Hepatocyte (in vitro differentiated cells): ENCODE data around the gene SREK1. TPM values are rescaled to one million over a fixed set of nuclear protein-coding genes. Genes with fewer than 3 reads are reported as not detected.

ENCODE experiments used
- DNase-seq: peaks from one replicate; pipeline ENCODE4 v3.0.0-alpha.2; 2016; ENCODE audit warnings: low spot score
- H2AFZ ChIP-seq: fragments of 200-600 bp; sonication (generic); 2 replicates; pipeline ENCODE4 v1.6.0; 2016; ENCODE audit warnings: antibody characterized with exemption, mild to moderate bottlenecking
- H3K27ac ChIP-seq: fragments of 200-600 bp; sonication (generic); 2 replicates; pipeline ENCODE4 v1.5.1; 2016; ENCODE audit warnings: mild to moderate bottlenecking
- H3K27me3 ChIP-seq: fragments of 200-600 bp; sonication (generic); 2 replicates; pipeline ENCODE4 v1.6.1; 2016
- H3K36me3 ChIP-seq: fragments of 200-600 bp; sonication (generic); replicated peaks from 2 replicates; pipeline ENCODE4 v1.5.1; 2016; ENCODE audit warnings: low read depth; ENCODE audit not compliant: insufficient read depth
- H3K4me1 ChIP-seq: fragments of 200-600 bp; sonication (generic); 2 replicates; pipeline ENCODE4 v1.5.1; 2016; ENCODE audit warnings: mild to moderate bottlenecking, moderate library complexity; ENCODE audit not compliant: insufficient read depth
- H3K4me2 ChIP-seq: fragments of 200-600 bp; sonication (generic); 2 replicates; pipeline ENCODE4 v1.6.0; 2016
- H3K4me3 ChIP-seq: fragments of 200-600 bp; sonication (generic); 2 replicates; pipeline ENCODE4 v1.5.1; 2016; ENCODE audit warnings: mild to moderate bottlenecking
- H3K79me2 ChIP-seq: fragments of 200-600 bp; sonication (generic); 2 replicates; pipeline ENCODE4 v1.6.0; 2017; ENCODE audit warnings: mild to moderate bottlenecking
- H3K9me2 ChIP-seq: fragments of 200-600 bp; sonication (generic); replicated peaks from 2 replicates; pipeline ENCODE4 v1.6.0; 2017; ENCODE audit warnings: mild to moderate bottlenecking; ENCODE audit not compliant: insufficient read depth
- H3K9me3 ChIP-seq: fragments of 200-600 bp; sonication (generic); 2 replicates; pipeline ENCODE4 v1.5.1; 2016; ENCODE audit warnings: low read depth, mild to moderate bottlenecking
- H4K20me1 ChIP-seq: fragments of 200-600 bp; sonication (generic); 2 replicates; pipeline ENCODE4 v1.6.0; 2016; ENCODE audit warnings: mild to moderate bottlenecking; ENCODE audit not compliant: insufficient read depth, poor library complexity, severe bottlenecking
- CTCF ChIP-seq: fragments of 200-600 bp; sonication (generic); IDR thresholded peaks from 2 replicates; pipeline ENCODE4 v1.5.1; 2016; ENCODE audit warnings: antibody characterized with exemption, mild to moderate bottlenecking; ENCODE audit not compliant: poor library complexity
- EZH2 ChIP-seq: fragments of 200-600 bp; sonication (generic); IDR thresholded peaks from 2 replicates; pipeline ENCODE4 v1.6.1; 2016; ENCODE audit warnings: antibody characterized with exemption, mild to moderate bottlenecking, borderline replicate concordance
- EZH2phosphoT487 ChIP-seq: fragments of 200-600 bp; sonication (generic); IDR thresholded peaks from one replicate; pipeline ENCODE4 v1.6.1; 2018; ENCODE audit warnings: antibody characterized with exemption, mild to moderate bottlenecking, low read depth, moderate library complexity; ENCODE audit not compliant: unreplicated experiment, severe bottlenecking
- WGBS: methylation state at CpG from one replicate; pipeline ENCODE4 v1.1.6; 2016; ENCODE audit warnings: low lambda C conversion rate; ENCODE audit errors: missing lambda C conversion rate; 5-methylcytosine and 5-hydroxymethylcytosine counted together
- polyA plus RNA-seq: library from polyadenylated mRNA; unstranded; fragments of >200 nt; fragmentation: Nextera tagmentation; extraction: Ambion mirVana; gene quantifications from 2 replicates; pipeline ENCODE4 v1.2.1, GENCODE V29; 2016
- total RNA-seq: library from RNA; depleted of rRNA; stranded (reverse); fragments of >200 nt; gene quantifications from 2 replicates; pipeline ENCODE4 v1.2.3, GENCODE V29; 2014

Gene SREK1
- total and polyA plus RNA-seq, 2 experiments from 2014 or later, result 54.1 to 91.9 TPM

- Histone ChIP-seq H3K79me2 (peaks cover 11% of the 10 kb centered on the region), H3K4me1 (no peaks in the 10 kb centered on the region), H3K9me2 (no peaks in the 10 kb centered on the region), H2AFZ (no peak overlapping the region), H3K36me3 (no peaks in the 10 kb centered on the region), H3K27me3 (no peaks in the 10 kb centered on the region), H3K9me3 (no peaks in the 10 kb centered on the region), H4K20me1 (no peaks in the 10 kb centered on the region), H3K4me3 (no peak overlapping the region), H3K4me2 (no peak overlapping the region), H3K27ac (no peak overlapping the region)
- TF ChIP-seq EZH2 (no peak), EZH2phosphoT487 (no peak), CTCF (no peak)
- WGBS, result 89% methylated on average over 1 of the region's 1 CpG
- no peak for DNase-seq
Measured at GRCh38 chr5:66178799-66179198, 34.7 kb downstream of the SREK1 start.

DNA sequence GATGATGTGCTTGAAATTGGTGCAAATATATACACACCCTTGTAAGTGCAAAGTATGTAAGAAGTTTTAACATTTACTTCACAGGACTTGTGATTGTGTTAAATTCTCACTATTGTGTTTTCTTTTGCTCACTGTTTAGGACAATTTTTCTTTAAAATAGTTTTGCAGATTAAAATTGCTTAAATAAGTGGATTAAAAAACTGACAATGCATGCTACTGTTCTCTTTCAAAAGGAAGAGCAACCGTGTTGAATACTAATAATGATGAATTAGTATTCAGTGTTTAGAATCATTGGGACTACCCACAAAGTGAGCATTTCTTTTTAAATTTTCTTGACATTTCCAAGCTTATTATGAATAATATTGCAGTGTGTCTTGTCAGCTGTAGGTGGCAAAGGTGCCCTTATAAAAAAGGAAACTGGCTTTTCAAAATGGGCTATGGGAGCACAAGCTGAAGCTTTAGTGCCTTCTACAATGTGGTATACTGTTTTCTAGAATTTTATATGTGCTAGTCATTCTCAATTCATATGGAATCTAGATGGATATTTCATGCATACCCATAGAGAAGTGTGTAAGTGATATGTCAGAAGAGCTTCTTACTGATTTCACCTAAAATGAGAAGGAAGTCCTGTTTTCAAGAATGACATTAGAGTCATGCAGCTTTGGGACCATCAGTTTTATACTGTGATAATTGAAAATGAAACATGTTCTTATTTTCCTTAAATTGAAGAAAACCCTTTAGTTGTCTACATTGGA, 35.4 kb downstream of the SREK1 start:
- H3K27me3 ChIP-seq, result no peaks in the 10 kb centered on the region
- no peak overlapping the region for H3K4me3 ChIP-seq
- H3K4me2 ChIP-seq, result no peak overlapping the region
- H3K27ac ChIP-seq, result no peak overlapping the region
- H3K9me2 ChIP-seq, result no peaks in the 10 kb centered on the region
- no peaks in the 10 kb centered on the region for H3K9me3 ChIP-seq
- no peaks in the 10 kb centered on the region for H4K20me1 ChIP-seq
- no peak overlapping the region for H2AFZ ChIP-seq
- TF ChIP-seq EZH2 (no peak), EZH2phosphoT487 (no peak), CTCF (no peak)
- 97% methylated on average over 1 of the region's 1 CpG for WGBS
- DNase-seq, result no peak
- no peaks in the 10 kb centered on the region for H3K4me1 ChIP-seq
- peaks cover 11% of the 10 kb centered on the region for H3K79me2 ChIP-seq
- no peaks in the 10 kb centered on the region for H3K36me3 ChIP-seq

- Histone ChIP-seq H3K27ac (no peak overlapping the region), H3K79me2 (peaks cover 1% of the 10 kb centered on the region), H3K9me3 (no peaks in the 10 kb centered on the region), H3K4me1 (no peaks in the 10 kb centered on the region), H2AFZ (no peak overlapping the region), H3K27me3 (no peaks in the 10 kb centered on the region), H3K4me2 (no peak overlapping the region), H3K9me2 (no peaks in the 10 kb centered on the region), H3K36me3 (no peaks in the 10 kb centered on the region), H4K20me1 (no peaks in the 10 kb centered on the region), H3K4me3 (no peak overlapping the region)
- DNase-seq, result no peak
- 89% methylated on average over 3 of the region's 3 CpGs for whole genome bisulfite sequencing
- TF ChIP-seq CTCF, result no peak
Measured at GRCh38 chr5:66180282-66181155, 36.4 kb downstream of the SREK1 start.
